ENCODE measurements around the gene SP5. TPM values are rescaled to one million over a fixed set of nuclear protein-coding genes. Genes with fewer than 3 reads are reported as not detected.
"Not testable (repeated sequence)": the region's sequence is repeated elsewhere in the genome, so short reads cannot be mapped to it uniquely, and the experiment has no call there.

SP5 gene
- total RNA-seq, 1 experiment from 2014 or later = not detected

GRCh38 chr2:170737821-170738220 is 22.7 kb downstream of the SP5 start:
- no peak for DNase-seq (ENCODE audit: low read depth)

GRCh38 chr2:170739048-170739447 is 23.9 kb downstream of the SP5 start:
- peak; percentile 86 for DNase-seq (ENCODE audit: low read depth)

- no peak for DNase-seq (ENCODE audit: low read depth)
Measured at GRCh38 chr2:170739507-170740046, 24.4 kb downstream of the SP5 start.

- no peak for DNase-seq (ENCODE audit: low read depth)
Measured at GRCh38 chr2:170740660-170741059, 25.5 kb downstream of the SP5 start.

GRCh38 chr2:170742000-170742399 is 26.9 kb downstream of the SP5 start:
- no peak for DNase-seq (ENCODE audit: low read depth)

GRCh38 chr2:170742896-170743529 is 27.9 kb downstream of the SP5 start:
- no peak for DNase-seq (ENCODE audit: low read depth)

GRCh38 chr2:170743530-170744239 is 28.5 kb downstream of the SP5 start:
- DNase-seq (ENCODE audit: low read depth) = no peak

- DNase-seq (ENCODE audit: low read depth) = no peak
Measured at GRCh38 chr2:170744248-170745002, 29.3 kb downstream of the SP5 start.

- DNase-seq (ENCODE audit: low read depth) = no peak
Measured at GRCh38 chr2:170745305-170745704, 30.2 kb downstream of the SP5 start.

- peak; percentile 82 for DNase-seq (ENCODE audit: low read depth)
Measured at GRCh38 chr2:170747921-170748320, 32.8 kb downstream of the SP5 start.

- DNase-seq (ENCODE audit: low read depth) = not testable (repeated sequence)
Measured at GRCh38 chr2:170751555-170751954, 36.4 kb downstream of the SP5 start.

GRCh38 chr2:170761572-170761971 is 46.4 kb downstream of the SP5 start:
- DNase-seq (ENCODE audit: low read depth) = no peak

- DNase-seq (ENCODE audit: low read depth) = no peak
Measured at GRCh38 chr2:170762760-170763159, 47.6 kb downstream of the SP5 start.

GRCh38 chr2:170763232-170763631 is 48.1 kb downstream of the SP5 start:
- DNase-seq (ENCODE audit: low read depth) = no peak

- DNase-seq (ENCODE audit: low read depth) = no peak
Measured at GRCh38 chr2:170764880-170765261, 49.7 kb downstream of the SP5 start.

- no peak for DNase-seq (ENCODE audit: low read depth)
Measured at GRCh38 chr2:170766693-170767092, 51.6 kb downstream of the SP5 start.

Small RNA genes lying within 50 kb of the gene (small RNA-seq; reads per million reads assigned to genes)
- gene RF02271 = not detected

Other genes with a start within 250 kb of the SP5 start
- not detected in 2 replicates for gene ERICH2, start 55.0 kb downstream of the SP5 start, total RNA-seq (2014; rRNA removed; shearing (Covaris generic))
- 2.4 and 3.7 TPM in 2 replicates for gene GAD1, start 101.5 kb downstream of the SP5 start, total RNA-seq (2014; rRNA removed; shearing (Covaris generic))
- 34.5 and 40.0 TPM in 2 replicates for gene GORASP2, start 213.9 kb downstream of the SP5 start, total RNA-seq (2014; rRNA removed; shearing (Covaris generic))

Data from HT1080 (cell line).